HCT116 (cell line): ENCODE data around the gene TGFBR3L. TPM values are rescaled to one million over a fixed set of nuclear protein-coding genes. Genes with fewer than 3 reads are reported as not detected.

Experiments
- ATAC-seq: fragments of 200-7000 bp; cut with Tn5 transposase; 2 replicates; pipeline ENCODE4 v1.9.1; 2020; ENCODE audit warnings: mild to moderate bottlenecking, moderate library complexity
- BruUV-seq: library from RNA; stranded (reverse); fragments of 400-500 nt; replicated peaks from 2 replicates; lab custom pipeline; 2021; lab: Mats Ljungman, UMichigan
- CTCF ChIA-PET: fragments of 300-600 bp; sonication (Branson Sonifier 250); formaldehyde crosslinking; loops from one replicate; lab custom pipeline; 2021; ENCODE audit warnings: antibody characterized with exemption; lab: Charles Lee
- POLR2A ChIA-PET: fragments of 300-600, 350-600 bp; sonication (Branson Sonifier 250); formaldehyde crosslinking; loops from one replicate; lab custom pipeline; 2021; ENCODE audit warnings: antibody characterized with exemption; lab: Charles Lee
- RAD21 ChIA-PET, 2 experiments: fragments of 300-600 bp; sonication (Branson Sonifier 250); formaldehyde crosslinking; loops; one replicate each; lab custom pipeline; 2023; ENCODE audit warnings: low total read pairs in 2 of 2; ENCODE audit not compliant: uncharacterized antibody in 2 of 2, unreplicated experiment in 2 of 2, low non-redundant PET in 1 of 2; lab: Charles Lee
- DNase-seq: peaks from one replicate; pipeline ENCODE4 v3.0.0-alpha.2; 2010; ENCODE audit warnings: low read depth, low spot score
- H2AFZ ChIP-seq: fragments of 200-600 bp; shearing (Covaris generic), sonication (generic); 2 replicates; pipeline ENCODE4 v1.6.1; 2017; ENCODE audit warnings: low read depth, mixed run types, mixed read lengths, antibody characterized with exemption, low read length; ENCODE audit not compliant: poor library complexity, severe bottlenecking
- H3K27ac ChIP-seq: 2 replicates; pipeline ENCODE4 v1.5.1; 2012; ENCODE audit warnings: low read depth, low read length
- H3K27me3 ChIP-seq: fragments of 200-600 bp; sonication (generic); 2 replicates; pipeline ENCODE4 v1.6.1; 2016; ENCODE audit warnings: mixed run types, low read length, mixed read lengths; ENCODE audit not compliant: insufficient read depth
- H3K36me3 ChIP-seq, 2 experiments: fragments of 200-500 bp in 1 of 2; fragments of 200-600 bp in 1 of 2; sonication (Bioruptor generic) in 1 of 2; sonication (generic) in 1 of 2; 2 replicates each; pipeline versions ENCODE4 v1.5.1 to v1.6.1; 2014 to 2016; ENCODE audit warnings: low read length in 2 of 2, inconsistent platforms in 1 of 2, mixed read lengths in 1 of 2, mixed run types in 1 of 2; ENCODE audit not compliant: insufficient read depth in 2 of 2, control insufficient read depth in 1 of 2
- H3K4me1 ChIP-seq, 2 experiments: fragments of 200-600 bp in 1 of 2; sonication (generic) in 1 of 2; 2 replicates each; pipeline versions ENCODE4 v1.5.1 to v1.6.1; 2012 to 2017; ENCODE audit warnings: low read length in 2 of 2, inconsistent platforms in 1 of 2, mild to moderate bottlenecking in 1 of 2, mixed read lengths in 1 of 2, mixed run types in 1 of 2, moderate library complexity in 1 of 2; ENCODE audit not compliant: insufficient read depth in 2 of 2, control insufficient read depth in 1 of 2
- H3K4me2 ChIP-seq: fragments of 200-600 bp; sonication (generic); 2 replicates; pipeline ENCODE4 v1.6.1; 2017; ENCODE audit warnings: mixed run types, low read length, mixed read lengths
- H3K4me3 ChIP-seq, 2 experiments: fragments of 200-600 bp in 1 of 2; sonication (generic) in 1 of 2; replicated peaks in 1 of 2; 2 replicates each; pipeline ENCODE4 v1.5.1; 2011 to 2016; ENCODE audit warnings: low read length in 2 of 2, control low read depth in 1 of 2, low read depth in 1 of 2, mild to moderate bottlenecking in 1 of 2, mixed read lengths in 1 of 2, mixed run types in 1 of 2
- H3K79me2 ChIP-seq: fragments of 200-600 bp; sonication (generic); 2 replicates; pipeline ENCODE4 v1.6.1; 2017; ENCODE audit warnings: mild to moderate bottlenecking, mixed run types, low read length, moderate library complexity, mixed read lengths; ENCODE audit not compliant: insufficient read depth
- H3K9ac ChIP-seq: fragments of 200-600 bp; sonication (generic); 2 replicates; pipeline ENCODE4 v1.6.1; 2016; ENCODE audit warnings: low read length, mixed read lengths
- H3K9me2 ChIP-seq: fragments of 200-600 bp; sonication (generic), shearing (Covaris generic); 2 replicates; pipeline ENCODE4 v1.6.1; 2017; ENCODE audit warnings: mixed run types, mild to moderate bottlenecking, moderate library complexity; ENCODE audit not compliant: insufficient read depth
- H3K9me3 ChIP-seq, 2 experiments: fragments of 200-500 bp in 1 of 2; fragments of 200-600 bp in 1 of 2; sonication (Bioruptor generic) in 1 of 2; sonication (generic) in 1 of 2; 2 replicates each; pipeline ENCODE4 v1.6.1; 2014 to 2017; ENCODE audit warnings: low read length in 2 of 2, mixed read lengths in 2 of 2, inconsistent platforms in 1 of 2, low read depth in 1 of 2, mild to moderate bottlenecking in 1 of 2, mixed run types in 1 of 2, moderate library complexity in 1 of 2; ENCODE audit not compliant: control insufficient read depth in 1 of 2, insufficient read depth in 1 of 2
- H4K20me1 ChIP-seq: fragments of 200-600 bp; sonication (generic), shearing (Covaris generic); 2 replicates; pipeline ENCODE4 v1.6.1; 2017; ENCODE audit warnings: mixed run types, mild to moderate bottlenecking, moderate library complexity; ENCODE audit not compliant: insufficient read depth
- CBX3 ChIP-seq: IDR thresholded peaks from 2 replicates; pipeline ENCODE4 v1.6.1; 2012; ENCODE audit warnings: low read depth
- CTCF ChIP-seq, 3 experiments: fragments of 200-600 bp in 1 of 3; sonication (generic) in 1 of 3; IDR thresholded peaks in 2 of 3; conservative IDR thresholded peaks in 1 of 3; 2 replicates each; pipeline ENCODE4 v1.5.1; 2012 to 2017; ENCODE audit warnings: low read depth in 2 of 3, low read length in 2 of 3, antibody characterized with exemption in 1 of 3, borderline replicate concordance in 1 of 3, control low read depth in 1 of 3, mild to moderate bottlenecking in 1 of 3, mixed read lengths in 1 of 3, mixed run types in 1 of 3, moderate library complexity in 1 of 3; ENCODE audit not compliant: insufficient read depth in 1 of 3
- EGR1 ChIP-seq: IDR thresholded peaks from 2 replicates; pipeline ENCODE4 v1.6.1; 2012; ENCODE audit warnings: low read depth
- ELF1 ChIP-seq: IDR thresholded peaks from 2 replicates; pipeline ENCODE4 v1.6.1; 2012; ENCODE audit warnings: low read depth, borderline replicate concordance
- EZH2 ChIP-seq: fragments of 200-600 bp; sonication (generic); IDR thresholded peaks from 2 replicates; pipeline ENCODE4 v1.6.1; 2017; ENCODE audit warnings: antibody characterized with exemption, mixed run types
- FOSL1 ChIP-seq: IDR thresholded peaks from 2 replicates; pipeline ENCODE4 v1.6.1; 2012; ENCODE audit warnings: low read depth
- JUND ChIP-seq: IDR thresholded peaks from 2 replicates; pipeline ENCODE4 v1.6.1; 2012
- POLR2A ChIP-seq: IDR thresholded peaks from 2 replicates; pipeline ENCODE4 v1.7.0; 2011; ENCODE audit warnings: borderline replicate concordance; ENCODE audit not compliant: insufficient read depth, insufficient read length; ENCODE audit errors: extremely low read depth
- POLR2AphosphoS5 ChIP-seq: IDR thresholded peaks from 2 replicates; pipeline ENCODE4 v1.6.1; 2011; ENCODE audit warnings: mild to moderate bottlenecking, low read depth, low read length, moderate library complexity
- SIN3A ChIP-seq: IDR thresholded peaks from 2 replicates; pipeline ENCODE4 v1.6.1; 2012; ENCODE audit warnings: low read depth
- SP1 ChIP-seq: IDR thresholded peaks from 2 replicates; pipeline ENCODE4 v1.6.1; 2012; ENCODE audit warnings: low read depth
- SRF ChIP-seq: IDR thresholded peaks from 2 replicates; pipeline ENCODE4 v1.6.1; 2012; ENCODE audit warnings: low read depth
- YY1 ChIP-seq: IDR thresholded peaks from 2 replicates; pipeline ENCODE4 v1.6.1; 2011; ENCODE audit warnings: low read length, low read depth, moderate library complexity, mild to moderate bottlenecking; ENCODE audit not compliant: insufficient replicate concordance; ENCODE audit errors: extremely low read depth
- ZFX ChIP-seq: fragments of 450-650 bp; IDR thresholded peaks from 2 replicates; pipeline ENCODE4 v1.6.1; 2017
- intact Hi-C: fragments of 100-400 bp; cut with micrococcal nuclease; formaldehyde crosslinking; loops from 2 replicates; pipeline ENCODE4 v1.10.0; 2022
- total RNA-seq: library from RNA; stranded (reverse); gene quantifications from one replicate; pipeline ENCODE4 v1.2.1, GENCODE V29; 2021; ENCODE audit not compliant: unreplicated experiment
- TF ChIP-seq, protein P1 (sequence below): IDR thresholded peaks from 2 replicates; pipeline ENCODE4 v1.6.1; 2012
- TF ChIP-seq, protein P2 (sequence below): IDR thresholded peaks from 2 replicates; pipeline ENCODE4 v1.6.1; 2011; ENCODE audit warnings: mild to moderate bottlenecking, low read length, moderate library complexity; ENCODE audit not compliant: insufficient replicate concordance; ENCODE audit errors: extremely low read depth

The TGFBR3L gene
- total RNA-seq, 1 experiment from 2014 or later = 30.9 TPM

DNA sequence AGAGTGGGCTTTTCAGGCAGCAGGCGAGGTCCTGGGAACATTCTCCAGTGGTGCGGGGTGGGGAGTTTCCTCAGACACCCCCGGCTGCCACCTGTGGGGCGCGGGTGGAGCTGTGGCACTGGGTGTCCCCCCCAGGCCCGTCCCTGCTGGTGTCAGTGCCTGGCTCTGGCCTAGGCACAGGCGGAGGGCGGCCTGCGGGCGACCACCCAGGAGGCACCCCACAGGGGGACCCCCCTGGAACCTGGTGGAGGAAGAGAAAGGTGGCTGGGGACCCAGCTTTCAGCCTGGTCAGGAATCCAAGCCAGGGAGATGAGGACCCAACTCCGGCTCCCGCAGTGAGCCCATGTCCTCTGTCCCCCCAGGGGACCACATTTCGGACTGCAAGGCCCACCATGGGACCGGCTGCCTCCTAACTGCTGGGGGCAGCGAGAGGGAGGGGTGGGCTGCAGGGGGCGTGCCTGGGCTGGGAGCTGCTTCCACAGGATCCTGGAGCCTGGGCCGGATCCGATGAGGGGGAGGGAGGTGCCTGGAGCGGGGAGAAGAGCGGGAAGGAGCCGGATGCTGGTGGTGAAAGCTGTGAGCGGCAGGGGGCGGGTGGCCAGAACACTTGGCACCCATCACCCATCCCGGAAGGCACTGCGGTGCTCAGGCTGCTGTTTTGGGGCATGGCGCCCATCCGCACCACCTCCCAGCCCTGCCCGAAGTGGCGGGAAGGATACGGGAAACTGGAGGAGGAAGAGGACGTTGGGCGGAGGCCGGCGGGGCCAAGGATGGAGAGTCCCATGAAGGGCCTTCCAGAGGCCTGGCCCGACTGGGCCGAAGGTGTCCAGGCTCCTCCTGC, 16.8 kb downstream of the TGFBR3L start:
- H3K79me2 ChIP-seq = no peaks in the 10 kb centered on the region; the same call in 1 of the 2 replicates
- DNase-seq (no peak), ATAC-seq (no peak)
- ChIA-PET RAD21 (no interaction called here), CTCF (interaction anchor here (1.4 kb wide), 1 partner anchor 62 kb away, joined by 3 read pairs; no protein-coding TSS in a partner anchor), POLR2A (interaction anchor here (3.4 kb wide), 1 partner anchor 13 kb away, joined by 17 read pairs; the partner anchor contains the start of gene TIMM44)
- no peaks in the 10 kb centered on the region for H3K27me3 ChIP-seq
- no peak overlapping the region for H3K27ac ChIP-seq
- H4K20me1 ChIP-seq = no peaks in the 10 kb centered on the region
- H3K4me2 ChIP-seq = no peak overlapping the region
- peaks cover 22 to 36% of the 10 kb centered on the region in 2 experiments for H3K4me1 ChIP-seq
- H2AFZ ChIP-seq = no peak overlapping the region
- intact Hi-C loops = no loop called here
- TF ChIP-seq SP1 = no peak
- TF ChIP-seq, protein P1, sequence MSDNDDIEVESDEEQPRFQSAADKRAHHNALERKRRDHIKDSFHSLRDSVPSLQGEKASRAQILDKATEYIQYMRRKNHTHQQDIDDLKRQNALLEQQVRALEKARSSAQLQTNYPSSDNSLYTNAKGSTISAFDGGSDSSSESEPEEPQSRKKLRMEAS = no peak
- no peak for TF ChIP-seq FOSL1
- TF ChIP-seq POLR2AphosphoS5 = no peak
- TF ChIP-seq, all 23 proteins: peak for 0
- no peak overlapping the region for H3K9ac ChIP-seq
- H3K4me3 ChIP-seq = no peak overlapping the region
- no peaks in the 10 kb centered on the region for H3K9me3 ChIP-seq
- peaks cover 28 to 32% of the 10 kb centered on the region in 2 experiments for H3K36me3 ChIP-seq
- no TSS peak for BruUV-seq
- no peaks in the 10 kb centered on the region for H3K9me2 ChIP-seq

- intact Hi-C loops = no loop called here
- Histone ChIP-seq H3K4me2 (no peak overlapping the region), H3K79me2 (no peaks in the 10 kb centered on the region; the same call in 1 of the 2 replicates), H3K27ac (no peak overlapping the region), H3K27me3 (no peaks in the 10 kb centered on the region), H3K4me1 (peaks cover 22 to 31% of the 10 kb centered on the region in 2 experiments), H3K9me2 (no peaks in the 10 kb centered on the region), H3K9me3 (no peaks in the 10 kb centered on the region), H4K20me1 (no peaks in the 10 kb centered on the region), H3K9ac (no peak overlapping the region), H2AFZ (no peak overlapping the region), H3K36me3 (peaks cover 28 to 35% of the 10 kb centered on the region in 2 experiments), H3K4me3 (no peak overlapping the region)
- ChIA-PET CTCF (no interaction called here), RAD21 (no interaction called here), POLR2A (no interaction called here)
- no TSS peak for BruUV-seq
- ATAC-seq (no peak), DNase-seq (no peak)
- TF ChIP-seq POLR2A = no peak
- TF ChIP-seq, protein P2, sequence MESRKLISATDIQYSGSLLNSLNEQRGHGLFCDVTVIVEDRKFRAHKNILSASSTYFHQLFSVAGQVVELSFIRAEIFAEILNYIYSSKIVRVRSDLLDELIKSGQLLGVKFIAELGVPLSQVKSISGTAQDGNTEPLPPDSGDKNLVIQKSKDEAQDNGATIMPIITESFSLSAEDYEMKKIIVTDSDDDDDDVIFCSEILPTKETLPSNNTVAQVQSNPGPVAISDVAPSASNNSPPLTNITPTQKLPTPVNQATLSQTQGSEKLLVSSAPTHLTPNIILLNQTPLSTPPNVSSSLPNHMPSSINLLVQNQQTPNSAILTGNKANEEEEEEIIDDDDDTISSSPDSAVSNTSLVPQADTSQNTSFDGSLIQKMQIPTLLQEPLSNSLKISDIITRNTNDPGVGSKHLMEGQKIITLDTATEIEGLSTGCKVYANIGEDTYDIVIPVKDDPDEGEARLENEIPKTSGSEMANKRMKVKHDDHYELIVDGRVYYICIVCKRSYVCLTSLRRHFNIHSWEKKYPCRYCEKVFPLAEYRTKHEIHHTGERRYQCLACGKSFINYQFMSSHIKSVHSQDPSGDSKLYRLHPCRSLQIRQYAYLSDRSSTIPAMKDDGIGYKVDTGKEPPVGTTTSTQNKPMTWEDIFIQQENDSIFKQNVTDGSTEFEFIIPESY = no peak
- TF ChIP-seq SIN3A = no peak
- no peak for TF ChIP-seq EZH2
- TF ChIP-seq YY1 = no peak
- no peak for TF ChIP-seq ELF1
- no peak for TF ChIP-seq JUND
- no peak for TF ChIP-seq ZFX
- no peak for TF ChIP-seq CBX3
- no peak for TF ChIP-seq EGR1
- no peak for TF ChIP-seq SRF
- TF ChIP-seq CTCF (IDR thresholded peaks at IDR 0.05 in 2 of 3, conservative IDR thresholded peaks at IDR 0.05 in 1 of 3; ENCODE audit: borderline replicate concordance in 1 of 3, insufficient read depth in 1 of 3, low read depth in 2 of 3, low read length in 2 of 3) = no peak
Measured at GRCh38 chr19:7932276-7932929, 17.8 kb downstream of the TGFBR3L start.
